Activated effector memory CD4-positive, alpha-beta T cell treated with Interleukin-2 at 50 U/mL for 16 hours (primary cell): ENCODE measurements around the gene TLE3.
"Not testable (repeated sequence)": the region's sequence is repeated elsewhere in the genome, so short reads cannot be mapped to it uniquely, and the experiment has no call there.

Source experiments
- DNase-seq: peaks from one replicate; pipeline ENCODE4 v3.0.0-alpha.2; 2020

TLE3 gene

DNA sequence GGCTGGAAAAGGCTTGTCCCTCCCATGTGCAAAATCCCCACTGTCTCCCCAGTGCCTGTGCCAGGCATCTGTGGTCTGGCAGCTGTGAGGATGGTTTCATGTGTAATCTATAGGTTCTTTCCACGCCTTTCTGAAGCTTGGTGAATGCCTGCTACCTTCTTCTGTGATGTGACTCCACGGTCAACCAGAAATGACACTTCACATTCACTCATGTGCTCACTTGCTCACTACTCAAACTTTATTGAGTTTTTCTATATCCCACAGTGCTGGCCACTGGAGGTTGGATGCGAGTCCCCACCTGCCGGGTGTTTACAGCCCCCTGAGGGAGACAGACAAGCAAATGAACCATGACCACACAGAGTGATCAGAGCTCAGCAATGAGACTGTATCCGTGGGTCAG, 27.9 kb upstream of the TLE3 start:
- no peak for DNase-seq

DNA sequence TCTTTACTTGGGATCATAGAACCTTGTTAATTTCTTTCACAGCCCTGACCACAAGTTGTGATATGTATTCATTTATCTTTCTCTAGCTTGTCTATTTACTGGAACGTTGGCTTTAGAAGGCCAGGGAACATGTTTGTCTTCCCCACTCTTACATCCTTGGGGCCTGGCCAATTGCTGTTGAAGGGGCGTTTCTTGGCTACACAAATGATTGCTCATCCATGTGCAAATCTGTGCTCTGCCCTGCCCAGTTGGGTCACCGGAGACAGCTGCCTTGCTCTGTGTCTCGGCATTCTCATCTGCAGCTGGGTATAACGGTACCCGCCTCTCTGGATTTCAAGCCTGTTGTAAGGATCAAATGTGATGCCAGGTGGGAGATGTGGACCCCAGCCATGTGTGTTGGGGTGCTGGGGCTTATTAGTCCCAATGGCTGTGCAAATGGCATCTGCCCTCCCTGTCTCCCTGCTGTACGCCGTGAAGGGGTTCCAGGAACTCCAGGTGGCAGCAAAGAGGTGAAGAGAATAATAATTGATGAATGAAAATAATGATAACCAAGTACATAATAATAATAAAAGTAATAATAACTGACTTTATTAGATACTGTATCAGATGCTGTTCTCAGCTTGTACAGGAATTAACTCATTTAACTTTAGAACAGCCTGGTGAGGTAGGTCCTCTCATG, 24.0 kb upstream of the TLE3 start:
- DNase-seq, result no peak

DNA sequence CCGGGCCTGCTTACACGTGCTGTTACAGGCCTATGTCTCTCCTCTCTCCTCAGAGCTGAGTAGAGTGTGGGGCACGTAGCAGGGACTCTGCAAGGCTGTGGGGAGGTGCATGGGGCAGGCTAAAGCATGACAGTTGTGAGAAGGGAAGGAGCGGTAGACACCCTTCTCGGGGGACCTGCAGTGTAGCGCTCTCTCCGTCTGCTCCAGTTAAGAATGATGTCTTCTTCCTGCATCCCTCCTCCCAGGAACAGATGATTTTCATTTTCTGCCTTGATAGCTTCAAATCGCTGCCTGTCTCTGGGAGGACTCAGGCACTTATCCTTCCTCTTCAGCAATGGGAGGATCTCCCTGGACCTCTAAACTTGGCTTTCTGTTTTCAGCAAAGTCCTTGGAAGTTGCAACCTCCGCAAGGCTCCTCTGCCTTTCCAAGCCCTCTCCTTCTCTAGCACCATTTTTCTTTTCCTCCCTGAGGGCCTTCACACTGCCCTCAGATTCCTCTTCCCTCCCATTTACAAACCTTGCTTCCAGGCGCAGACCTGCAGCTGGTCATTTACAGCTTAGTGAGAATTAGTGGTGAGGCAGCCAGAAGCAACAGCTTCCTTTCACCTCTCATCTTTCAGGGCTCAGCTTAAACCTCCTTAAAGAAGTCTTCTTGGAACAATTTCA, 23.4 kb upstream of the TLE3 start:
- DNase-seq, result no peak

DNA sequence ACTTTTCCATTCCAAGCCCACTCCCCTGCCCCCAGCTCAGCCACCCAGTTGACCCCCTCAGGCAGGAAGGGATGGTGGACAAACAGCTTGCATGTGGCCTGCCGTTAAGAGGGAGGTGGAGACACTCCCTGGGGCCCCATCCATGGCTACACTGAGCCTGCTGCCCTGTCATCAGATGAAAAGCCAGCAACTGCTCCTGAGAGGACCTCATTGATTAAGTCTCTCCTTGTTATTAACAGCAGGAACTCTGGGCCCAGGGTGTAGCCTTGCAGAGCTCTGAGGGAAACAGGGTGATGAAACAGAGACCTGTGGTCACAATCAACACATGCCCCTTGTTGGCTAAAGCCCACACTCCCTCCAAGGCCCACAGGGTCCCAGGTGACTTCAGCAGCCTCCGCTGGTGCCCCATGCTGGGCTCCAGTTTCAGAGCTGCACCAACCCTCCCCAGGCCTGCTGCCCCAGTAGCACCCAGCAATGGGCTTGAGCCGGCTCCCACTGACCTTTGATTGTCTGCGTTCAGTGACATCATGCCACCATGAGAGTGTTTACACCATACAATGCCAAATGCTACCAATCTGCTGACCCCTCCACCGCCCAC, 22.3 kb upstream of the TLE3 start:
- DNase-seq, result no peak

DNA sequence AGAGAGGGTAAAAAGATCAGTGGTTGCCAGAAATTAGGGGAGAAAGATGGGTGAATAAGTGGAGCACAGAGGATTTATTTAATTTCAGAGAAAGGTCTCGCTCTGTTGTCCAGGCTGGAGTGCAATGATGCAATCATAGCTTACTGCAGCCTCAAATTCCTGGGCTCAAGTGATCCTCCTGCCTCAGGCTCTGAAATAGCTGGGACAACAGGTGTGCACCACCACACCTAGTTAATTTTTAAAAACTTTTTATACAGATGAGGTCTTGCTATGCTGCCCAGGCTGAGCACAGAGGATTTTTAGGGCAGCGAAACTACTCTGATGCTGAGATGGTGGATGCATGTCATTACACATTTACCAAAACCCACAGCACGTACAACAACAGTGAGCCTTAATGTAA, 20.9 kb upstream of the TLE3 start:
- no peak for DNase-seq

DNA sequence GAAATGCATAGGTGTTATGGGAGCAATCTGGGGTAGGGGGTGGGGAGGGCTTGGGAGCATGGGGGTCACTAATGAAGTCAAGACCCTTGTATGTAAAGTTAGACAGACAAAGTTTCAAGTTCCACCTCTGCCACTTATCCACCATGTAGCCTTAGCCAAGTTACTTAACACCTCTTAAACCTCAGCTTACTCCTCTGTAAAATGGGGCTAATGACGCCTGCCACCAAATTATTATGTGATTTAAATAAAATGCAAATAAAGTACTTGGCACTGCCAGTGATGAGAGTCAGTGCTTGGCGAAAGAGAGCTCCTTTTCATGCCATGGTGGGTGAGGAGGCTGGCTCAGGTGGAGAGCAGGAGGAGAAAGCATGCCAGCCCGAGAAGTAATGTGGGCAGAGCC, 18.6 kb upstream of the TLE3 start:
- no peak for DNase-seq

DNA sequence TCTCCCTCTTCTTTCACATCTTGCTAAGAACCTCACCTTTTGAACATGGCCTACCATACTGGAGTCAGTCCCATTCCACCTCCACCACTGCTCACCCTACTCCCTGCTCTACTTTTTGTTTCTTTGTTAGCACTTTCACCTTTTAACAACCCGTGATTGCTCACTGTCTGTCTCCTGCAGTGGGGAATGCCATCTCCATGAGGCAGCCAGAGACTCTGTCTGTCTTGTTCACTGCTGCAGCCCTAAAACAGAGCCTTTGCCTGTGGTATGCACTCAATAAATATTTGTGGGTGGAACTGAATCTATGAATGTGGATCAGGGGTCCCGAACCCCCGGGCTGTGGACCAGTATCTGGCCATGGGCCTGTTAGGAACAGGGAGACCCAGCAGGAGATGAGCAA, 16.5 kb upstream of the TLE3 start:
- DNase-seq, result no peak

DNA sequence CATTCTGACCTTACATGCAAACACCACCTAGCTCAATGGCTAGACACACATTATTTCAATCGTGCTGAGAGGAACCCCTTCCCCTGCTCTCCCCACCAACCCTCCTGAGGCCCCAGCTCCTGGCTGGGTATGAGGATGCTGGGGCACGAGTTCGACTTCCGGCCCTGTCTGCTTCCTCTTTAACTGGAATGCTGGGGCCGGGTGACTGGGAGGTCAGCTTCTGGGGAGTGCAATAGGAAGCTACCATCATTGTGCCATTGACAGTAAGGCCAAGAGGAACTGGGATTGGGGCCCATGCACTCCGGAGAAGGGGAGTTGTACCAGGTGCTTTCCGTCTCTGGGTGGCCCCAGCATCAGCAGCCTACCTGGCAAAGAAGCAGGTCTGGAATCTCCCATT, 15.6 kb upstream of the TLE3 start:
- no peak for DNase-seq

- not testable (repeated sequence) for DNase-seq
Observed at GRCh38 chr15:70112572-70113303, 15.0 kb upstream of the TLE3 start.

- DNase-seq, result no peak
Observed at GRCh38 chr15:70112074-70112395, 14.3 kb upstream of the TLE3 start.

DNA sequence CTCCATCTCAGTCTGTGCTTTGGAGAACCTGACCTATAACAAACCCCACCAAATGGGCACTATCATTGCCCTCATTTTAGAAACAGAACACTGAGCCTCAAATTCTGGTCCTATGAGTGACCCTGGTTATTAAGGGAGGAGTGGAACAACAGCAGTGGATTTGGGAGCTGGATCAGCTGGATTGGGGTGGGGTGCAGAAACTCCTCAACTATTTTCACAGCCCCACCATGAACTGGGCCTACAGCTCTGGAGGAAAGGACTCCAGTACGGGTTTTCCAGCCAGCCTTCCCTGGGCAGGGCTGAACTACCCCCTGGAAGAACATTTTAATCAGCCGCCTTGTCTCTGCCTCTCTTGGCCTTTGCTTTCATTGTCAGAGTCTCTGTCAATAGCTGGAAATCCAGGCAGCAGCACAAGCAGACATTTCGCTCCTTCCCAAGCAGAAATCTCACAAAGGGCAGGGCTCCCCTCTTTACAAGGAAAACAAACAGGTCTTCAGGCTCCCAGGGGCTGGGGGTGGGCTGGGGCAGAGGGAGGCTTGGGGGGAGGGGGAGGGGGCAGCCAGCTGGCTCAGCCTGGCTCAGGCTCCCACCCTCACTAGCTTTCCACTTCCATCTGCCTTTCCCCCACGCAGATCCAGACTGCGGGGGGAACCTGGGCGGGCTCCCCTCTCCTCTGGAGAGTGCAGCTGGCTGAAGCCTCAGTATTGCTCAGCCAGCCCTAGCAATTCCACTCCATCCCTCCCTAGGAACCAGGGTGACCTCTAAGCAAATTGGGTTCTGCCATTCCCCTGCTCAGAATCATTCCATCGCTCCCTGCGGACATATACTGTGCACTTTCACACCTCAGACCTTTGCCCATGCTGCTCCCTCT, 13.7 kb upstream of the TLE3 start:
- no peak for DNase-seq

GRCh38 chr15:70109978-70110377, 12.3 kb upstream of the TLE3 start:
- DNase-seq, result no peak

DNA sequence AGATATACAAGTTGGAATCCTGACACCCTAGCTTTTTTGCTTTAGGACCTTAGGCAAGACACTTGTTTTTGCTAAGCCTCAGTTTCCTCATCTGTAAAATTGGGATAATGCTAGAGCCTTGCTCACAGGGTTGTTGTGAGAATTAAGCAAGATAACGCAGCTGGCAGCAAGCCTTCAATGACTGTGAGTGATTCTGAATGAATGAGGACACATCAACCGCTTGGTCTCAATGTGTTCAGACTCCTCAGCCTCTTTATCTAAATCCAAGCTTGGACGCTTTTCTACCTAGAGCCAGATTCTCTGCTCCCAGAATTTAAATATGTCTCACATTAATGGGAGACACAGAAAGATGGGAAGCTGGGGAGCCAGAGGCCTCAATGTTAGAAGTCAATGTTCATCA, 11.8 kb upstream of the TLE3 start:
- DNase-seq, result no peak

DNA sequence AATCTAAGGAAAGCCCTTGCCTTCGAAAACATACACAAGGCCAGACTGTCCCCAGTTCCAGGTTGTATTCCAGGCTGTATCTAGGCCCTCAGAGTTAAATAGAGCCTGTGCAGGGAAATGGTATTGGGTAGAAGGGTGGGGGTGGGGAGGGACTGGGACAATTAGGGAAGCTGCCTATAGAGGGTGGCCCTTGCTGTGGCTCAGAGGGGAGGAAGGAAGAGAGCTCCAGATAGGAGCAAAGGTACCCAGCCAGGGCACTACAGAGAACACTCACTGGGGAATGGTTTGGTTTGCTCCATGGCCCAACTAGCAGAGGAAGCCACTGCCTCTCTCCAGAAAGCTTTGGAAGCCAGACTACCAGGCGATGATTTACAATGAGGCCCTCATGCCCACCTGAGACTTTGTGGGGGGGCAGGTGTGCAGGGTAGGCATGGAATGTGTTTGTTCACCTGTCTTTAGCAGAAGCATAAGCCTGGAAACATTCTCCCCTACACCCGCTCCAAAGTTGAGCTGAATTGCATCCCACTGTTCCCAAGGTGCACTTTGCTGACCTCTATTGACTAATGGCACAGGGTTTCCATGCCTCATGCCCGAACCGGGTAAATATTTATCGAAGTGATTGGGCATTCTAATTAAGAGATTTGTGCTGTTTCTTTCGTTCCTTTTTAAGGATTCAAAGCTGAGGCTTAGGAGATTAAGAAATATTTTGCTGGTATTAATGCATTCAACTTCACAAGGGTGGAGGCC, 6.3 kb upstream of the TLE3 start:
- no peak for DNase-seq

DNA sequence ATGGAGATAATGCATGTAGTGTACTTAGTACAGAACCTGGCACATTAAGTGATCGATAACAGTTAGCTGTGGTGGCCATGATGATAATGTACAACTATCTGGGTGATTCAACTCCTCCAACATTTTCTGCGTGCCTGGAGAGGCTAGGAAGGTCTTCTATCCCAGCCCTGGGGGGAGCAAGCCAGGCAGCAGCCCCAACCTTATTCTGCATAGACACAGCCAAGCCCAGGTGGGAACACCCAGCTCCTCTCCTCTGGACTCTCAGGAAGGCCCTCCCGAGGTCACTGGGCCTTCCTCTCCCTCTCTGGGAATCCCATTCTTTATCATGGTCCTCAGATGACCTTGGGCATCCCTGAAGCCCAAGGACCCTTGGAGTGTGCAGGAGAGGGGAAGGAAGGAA, 5.1 kb upstream of the TLE3 start:
- DNase-seq, result no peak

DNA sequence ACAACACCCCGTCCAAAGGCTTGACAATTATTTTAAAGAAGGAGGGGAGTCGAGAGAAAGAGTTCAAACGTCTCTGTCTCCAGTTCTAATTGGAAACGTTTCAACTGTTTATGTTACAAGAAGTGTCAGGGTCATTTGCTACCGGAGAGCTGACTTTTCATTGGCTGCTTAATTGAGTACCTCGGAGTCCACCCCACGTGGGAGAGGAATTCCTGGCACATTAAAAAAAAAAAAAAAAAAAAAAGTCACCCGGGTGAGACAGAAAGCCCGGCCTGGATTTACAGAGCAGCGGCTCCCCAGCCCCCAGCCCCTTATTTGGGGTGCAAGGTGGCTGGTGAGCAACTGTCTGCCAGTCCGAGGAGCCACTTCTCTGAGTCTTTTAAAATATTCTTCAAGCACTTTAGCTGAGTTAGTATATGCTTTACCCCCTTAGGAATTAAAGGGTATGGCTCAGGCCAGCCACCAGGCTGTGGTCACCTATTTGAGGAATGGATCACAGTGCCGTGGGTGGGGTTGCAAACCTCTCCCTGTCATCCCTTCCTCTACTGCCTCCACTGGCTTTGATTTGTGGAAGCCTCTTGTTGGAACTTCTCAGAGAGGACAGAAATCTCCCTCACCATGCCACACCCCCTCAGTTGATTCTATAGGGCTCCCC, 3.9 kb upstream of the TLE3 start:
- DNase-seq, result no peak

GRCh38 chr15:70100474-70101341, 3.0 kb upstream of the TLE3 start:
- DNase-seq, result peak; percentile 57

GRCh38 chr15:70099967-70100473, 2.3 kb upstream of the TLE3 start:
- DNase-seq, result no peak

GRCh38 chr15:70099167-70099966, 1.6 kb upstream of the TLE3 start:
- peak; percentile 99 for DNase-seq
